ENCODE measurements around the gene WASF1.

DNA sequence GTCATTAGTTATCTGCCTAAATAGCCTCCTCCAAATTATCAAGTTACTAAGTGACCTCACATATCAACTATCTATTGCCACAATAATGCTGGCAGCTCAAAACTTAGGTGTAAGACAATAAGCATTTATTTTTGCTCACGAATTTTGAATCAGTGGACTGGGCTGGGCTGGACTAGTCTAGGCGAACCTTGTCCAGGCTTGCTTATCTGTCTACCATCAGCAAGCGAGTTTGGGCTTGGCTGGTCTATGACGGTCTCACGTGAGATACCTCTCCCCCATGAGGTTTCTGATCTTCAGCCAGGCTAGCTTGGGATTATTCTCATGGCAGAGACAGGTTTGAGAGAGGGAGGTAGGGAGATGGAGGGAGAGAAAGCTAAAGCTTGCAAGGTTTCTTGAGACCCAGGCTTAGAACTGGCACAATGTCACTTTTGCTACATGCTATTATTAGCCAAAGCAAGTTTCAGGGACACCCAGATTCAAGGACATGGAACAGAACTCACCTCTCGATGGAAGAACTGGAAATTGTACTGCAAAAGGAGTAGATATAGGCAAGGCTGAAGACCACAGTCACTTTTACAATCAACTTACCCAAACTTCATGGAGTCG, 80.9 kb downstream of the WASF1 start:
- TF ChIP-seq, protein P1, sequence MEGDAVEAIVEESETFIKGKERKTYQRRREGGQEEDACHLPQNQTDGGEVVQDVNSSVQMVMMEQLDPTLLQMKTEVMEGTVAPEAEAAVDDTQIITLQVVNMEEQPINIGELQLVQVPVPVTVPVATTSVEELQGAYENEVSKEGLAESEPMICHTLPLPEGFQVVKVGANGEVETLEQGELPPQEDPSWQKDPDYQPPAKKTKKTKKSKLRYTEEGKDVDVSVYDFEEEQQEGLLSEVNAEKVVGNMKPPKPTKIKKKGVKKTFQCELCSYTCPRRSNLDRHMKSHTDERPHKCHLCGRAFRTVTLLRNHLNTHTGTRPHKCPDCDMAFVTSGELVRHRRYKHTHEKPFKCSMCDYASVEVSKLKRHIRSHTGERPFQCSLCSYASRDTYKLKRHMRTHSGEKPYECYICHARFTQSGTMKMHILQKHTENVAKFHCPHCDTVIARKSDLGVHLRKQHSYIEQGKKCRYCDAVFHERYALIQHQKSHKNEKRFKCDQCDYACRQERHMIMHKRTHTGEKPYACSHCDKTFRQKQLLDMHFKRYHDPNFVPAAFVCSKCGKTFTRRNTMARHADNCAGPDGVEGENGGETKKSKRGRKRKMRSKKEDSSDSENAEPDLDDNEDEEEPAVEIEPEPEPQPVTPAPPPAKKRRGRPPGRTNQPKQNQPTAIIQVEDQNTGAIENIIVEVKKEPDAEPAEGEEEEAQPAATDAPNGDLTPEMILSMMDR (IDR thresholded peaks at IDR 0.05 in 8 of 11, conservative IDR thresholded peaks at IDR 0.05 in 3 of 11) = no peak
- TF ChIP-seq POLR2A (IDR thresholded peaks at IDR 0.05) = no peak

All from spleen (tissue), 7 donors.